Hepatocyte (in vitro differentiated cells): ENCODE measurements around the gene PLAAT5.

Source experiments
- EZH2 ChIP-seq: fragments of 200-600 bp; sonication (generic); IDR thresholded peaks from 2 replicates; pipeline ENCODE4 v1.6.1; 2016; ENCODE audit warnings: antibody characterized with exemption, mild to moderate bottlenecking, borderline replicate concordance
- TF ChIP-seq, protein P1 (sequence below): fragments of 200-600 bp; sonication (generic); IDR thresholded peaks from 2 replicates; pipeline ENCODE4 v1.5.1; 2016; ENCODE audit warnings: antibody characterized with exemption, mild to moderate bottlenecking; ENCODE audit not compliant: poor library complexity

DNA sequence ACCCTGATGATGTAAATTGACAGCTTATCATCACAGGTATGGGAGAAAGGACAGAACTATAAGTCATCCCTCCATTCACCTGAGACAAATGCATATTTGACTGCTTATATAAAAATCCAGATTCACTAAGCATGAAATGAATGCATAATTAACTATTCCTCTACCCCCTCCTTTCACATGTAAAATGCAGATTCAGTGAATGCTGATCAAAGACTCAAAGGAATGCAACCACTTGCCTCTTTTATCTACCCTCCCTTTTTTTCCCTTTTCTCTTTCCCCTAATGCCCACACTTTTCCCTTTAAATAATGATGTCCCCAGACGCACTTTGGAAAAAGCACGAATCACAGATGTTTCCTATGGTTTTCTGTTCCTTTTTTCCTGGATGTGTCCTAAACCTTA, 41.1 kb upstream of the PLAAT5 start:
- TF ChIP-seq, protein P1, sequence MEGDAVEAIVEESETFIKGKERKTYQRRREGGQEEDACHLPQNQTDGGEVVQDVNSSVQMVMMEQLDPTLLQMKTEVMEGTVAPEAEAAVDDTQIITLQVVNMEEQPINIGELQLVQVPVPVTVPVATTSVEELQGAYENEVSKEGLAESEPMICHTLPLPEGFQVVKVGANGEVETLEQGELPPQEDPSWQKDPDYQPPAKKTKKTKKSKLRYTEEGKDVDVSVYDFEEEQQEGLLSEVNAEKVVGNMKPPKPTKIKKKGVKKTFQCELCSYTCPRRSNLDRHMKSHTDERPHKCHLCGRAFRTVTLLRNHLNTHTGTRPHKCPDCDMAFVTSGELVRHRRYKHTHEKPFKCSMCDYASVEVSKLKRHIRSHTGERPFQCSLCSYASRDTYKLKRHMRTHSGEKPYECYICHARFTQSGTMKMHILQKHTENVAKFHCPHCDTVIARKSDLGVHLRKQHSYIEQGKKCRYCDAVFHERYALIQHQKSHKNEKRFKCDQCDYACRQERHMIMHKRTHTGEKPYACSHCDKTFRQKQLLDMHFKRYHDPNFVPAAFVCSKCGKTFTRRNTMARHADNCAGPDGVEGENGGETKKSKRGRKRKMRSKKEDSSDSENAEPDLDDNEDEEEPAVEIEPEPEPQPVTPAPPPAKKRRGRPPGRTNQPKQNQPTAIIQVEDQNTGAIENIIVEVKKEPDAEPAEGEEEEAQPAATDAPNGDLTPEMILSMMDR = no peak
- TF ChIP-seq EZH2 = no peak
